Effector CD4-positive, alpha-beta T cell (primary cell): ENCODE measurements around the gene NOP9.

Experiments
- DNase-seq: peaks from one replicate; pipeline ENCODE4 v3.0.0-alpha.2; 2020
- total RNA-seq: gene quantifications from one replicate; lab custom pipeline; 2026; lab: John Stamatoyannopoulos, UW

The NOP9 gene, protein sequence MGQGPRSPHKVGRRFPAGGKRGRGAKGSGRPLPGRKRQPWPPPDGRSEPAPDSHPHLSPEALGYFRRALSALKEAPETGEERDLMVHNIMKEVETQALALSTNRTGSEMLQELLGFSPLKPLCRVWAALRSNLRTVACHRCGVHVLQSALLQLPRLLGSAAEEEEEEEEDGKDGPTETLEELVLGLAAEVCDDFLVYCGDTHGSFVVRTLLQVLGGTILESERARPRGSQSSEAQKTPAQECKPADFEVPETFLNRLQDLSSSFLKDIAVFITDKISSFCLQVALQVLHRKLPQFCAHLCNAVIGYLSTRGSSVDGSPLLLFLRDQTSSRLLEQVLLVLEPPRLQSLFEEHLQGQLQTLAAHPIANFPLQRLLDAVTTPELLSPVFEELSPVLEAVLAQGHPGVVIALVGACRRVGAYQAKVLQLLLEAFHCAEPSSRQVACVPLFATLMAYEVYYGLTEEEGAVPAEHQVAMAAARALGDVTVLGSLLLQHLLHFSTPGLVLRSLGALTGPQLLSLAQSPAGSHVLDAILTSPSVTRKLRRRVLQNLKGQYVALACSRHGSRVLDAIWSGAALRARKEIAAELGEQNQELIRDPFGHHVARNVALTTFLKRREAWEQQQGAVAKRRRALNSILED
- total RNA-seq, result 64.5 reads per million, percentile 74 among the genes with 10 or more reads in this experiment

DNA sequence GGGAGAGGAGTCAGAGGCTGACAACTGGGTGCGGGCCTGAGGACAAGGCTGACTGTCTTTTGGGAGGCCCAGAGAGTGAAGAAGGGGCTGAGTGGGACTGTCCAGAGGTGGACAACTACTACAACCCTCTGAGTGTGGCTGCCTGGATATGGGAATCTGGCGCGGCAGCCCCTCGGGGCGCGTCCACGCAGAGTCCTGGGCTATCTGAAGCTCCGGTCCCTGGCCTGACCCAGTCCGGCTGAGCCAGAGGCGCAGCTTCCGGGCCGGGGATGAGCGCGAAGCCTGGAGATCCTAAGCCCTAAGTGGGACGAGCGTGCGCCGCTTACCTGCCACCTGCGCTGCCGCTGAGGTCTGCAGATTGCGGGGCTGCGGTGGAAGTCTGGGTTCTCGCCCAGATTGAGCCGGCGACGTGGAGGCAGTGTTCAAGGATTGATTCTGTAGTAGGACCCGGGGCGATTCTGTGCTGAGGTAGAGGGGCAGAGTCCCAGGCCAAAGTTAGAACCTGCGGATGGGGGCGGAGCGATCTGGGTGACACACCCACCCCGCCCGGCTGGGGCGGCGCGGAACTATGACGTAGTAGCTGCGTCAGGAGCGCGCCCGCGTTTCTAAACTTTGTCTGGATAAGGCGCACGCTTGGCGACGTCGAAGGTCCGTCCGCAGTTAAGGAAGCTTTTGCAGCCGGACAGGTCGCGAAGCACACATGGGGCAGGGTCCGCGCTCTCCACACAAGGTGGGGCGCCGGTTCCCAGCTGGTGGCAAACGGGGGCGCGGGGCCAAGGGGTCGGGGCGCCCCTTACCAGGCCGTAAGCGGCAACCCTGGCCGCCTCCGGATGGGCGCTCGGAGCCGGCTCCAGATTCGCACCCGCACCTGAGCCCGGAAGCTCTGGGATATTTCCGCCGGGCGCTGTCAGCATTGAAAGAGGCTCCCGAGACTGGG lies at the start of gene NOP9, which contains the start of gene DHRS1:
NOP9 (plus strand) TSS at position 596 of the 937 bp plus-strand sequence; CDS start at position 701, 105 bp downstream.
DHRS1 (minus strand) TSS at position 526 of the 937 bp plus-strand sequence. CDS start 674 bp downstream, outside the sequence.
- peak; percentile 92 for DNase-seq

DNA sequence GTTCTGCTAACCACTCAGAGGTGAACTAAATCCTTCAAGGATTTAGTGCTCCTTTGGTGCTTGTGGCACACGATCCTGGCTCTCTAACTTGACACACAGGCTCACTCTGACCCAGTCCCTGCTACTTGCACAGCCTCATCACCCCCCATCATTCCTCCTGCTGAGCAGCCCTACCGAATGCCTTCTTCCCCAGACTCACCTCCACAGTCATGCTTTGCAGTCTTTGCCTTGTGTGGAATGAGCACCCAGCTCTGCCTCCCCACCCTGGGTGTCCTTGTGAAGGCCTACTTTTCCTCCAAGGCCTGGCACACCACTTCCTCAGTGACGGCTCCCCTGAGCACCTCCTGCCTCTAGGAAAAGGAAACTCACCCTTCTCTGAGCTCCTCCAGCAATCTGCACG lies 49.3 kb upstream of the NOP9 start:
- no peak for DNase-seq

DNA sequence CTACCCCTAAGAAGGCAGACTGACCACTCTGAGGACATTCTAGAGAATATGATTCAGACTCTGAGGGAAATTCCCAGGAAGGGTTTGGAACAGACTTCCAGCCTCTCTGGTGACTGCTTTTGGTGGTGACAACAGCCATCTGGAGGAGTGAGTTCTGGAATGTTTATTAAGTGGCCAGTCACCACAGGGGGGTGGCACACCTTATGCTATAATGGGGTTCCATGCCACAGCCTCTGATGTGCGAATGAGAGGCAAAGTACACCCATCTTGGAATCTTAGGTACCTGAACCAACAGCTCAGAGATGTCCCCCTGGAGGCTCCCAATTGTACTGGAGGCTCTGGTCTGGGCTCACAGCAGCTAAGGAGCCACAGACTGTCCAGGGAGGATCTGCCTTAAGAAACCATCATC lies 47.8 kb upstream of the NOP9 start:
- no peak for DNase-seq

DNA sequence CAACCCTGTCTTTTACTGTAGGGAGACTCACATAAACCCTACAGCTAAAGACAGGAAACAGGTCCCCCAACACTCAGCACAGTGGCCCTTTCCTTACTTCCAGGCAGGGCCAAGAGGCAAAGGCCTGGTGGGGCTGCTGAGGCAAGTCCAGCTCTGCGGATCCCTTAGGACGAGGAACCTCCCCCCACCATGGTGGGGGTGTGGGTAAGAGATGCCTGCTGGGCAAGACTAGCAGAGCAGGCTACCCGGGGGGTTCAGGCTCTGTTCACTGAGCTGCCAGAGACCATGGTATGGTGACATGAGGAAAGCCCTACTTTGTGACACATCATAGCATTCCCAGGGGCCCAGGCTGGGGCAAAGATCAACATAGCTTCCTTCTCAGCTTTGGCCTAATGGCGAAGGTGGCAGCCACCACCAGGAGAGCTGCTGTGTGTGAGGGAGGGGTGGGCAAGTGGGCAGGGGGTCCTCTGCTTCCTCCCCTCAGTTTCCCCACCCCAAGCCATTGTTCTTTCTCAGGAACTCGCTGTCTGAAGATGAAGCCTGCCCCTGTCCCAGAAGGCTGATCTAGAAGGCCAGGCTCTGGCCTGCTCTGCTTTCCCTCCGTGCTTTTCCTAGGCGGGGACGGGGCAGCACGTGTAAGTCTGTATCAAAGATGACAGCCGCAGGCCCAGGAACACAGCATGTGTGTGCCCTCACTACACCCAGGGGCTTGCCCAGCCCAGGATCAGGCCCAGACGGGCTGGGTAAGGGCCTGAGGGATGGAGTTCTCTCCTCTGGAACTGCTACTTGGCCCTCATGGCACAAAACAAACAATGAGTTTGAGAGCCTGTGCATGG lies 47.1 kb upstream of the NOP9 start:
- DNase-seq, result no peak

DNA sequence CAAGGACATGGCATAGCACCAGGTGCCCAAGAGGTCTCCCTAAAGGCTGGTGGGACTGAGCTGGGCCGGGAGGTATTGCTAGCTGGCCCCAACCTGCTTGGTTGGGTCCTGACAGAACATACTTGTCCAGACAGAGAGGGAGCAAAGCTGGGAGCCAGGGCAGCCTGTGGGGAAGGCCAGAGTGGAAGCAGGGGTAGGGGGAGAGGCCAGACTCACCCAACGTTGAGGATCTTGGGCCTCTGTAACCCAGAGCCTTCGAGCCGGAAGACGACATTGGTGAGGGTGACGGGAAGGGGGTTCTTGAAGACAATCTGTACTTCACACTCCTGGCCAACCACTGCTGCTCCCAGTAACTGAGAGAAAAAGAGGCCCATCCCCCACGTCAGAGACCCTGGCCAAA lies 45.7 kb upstream of the NOP9 start:
- no peak for DNase-seq

DNA sequence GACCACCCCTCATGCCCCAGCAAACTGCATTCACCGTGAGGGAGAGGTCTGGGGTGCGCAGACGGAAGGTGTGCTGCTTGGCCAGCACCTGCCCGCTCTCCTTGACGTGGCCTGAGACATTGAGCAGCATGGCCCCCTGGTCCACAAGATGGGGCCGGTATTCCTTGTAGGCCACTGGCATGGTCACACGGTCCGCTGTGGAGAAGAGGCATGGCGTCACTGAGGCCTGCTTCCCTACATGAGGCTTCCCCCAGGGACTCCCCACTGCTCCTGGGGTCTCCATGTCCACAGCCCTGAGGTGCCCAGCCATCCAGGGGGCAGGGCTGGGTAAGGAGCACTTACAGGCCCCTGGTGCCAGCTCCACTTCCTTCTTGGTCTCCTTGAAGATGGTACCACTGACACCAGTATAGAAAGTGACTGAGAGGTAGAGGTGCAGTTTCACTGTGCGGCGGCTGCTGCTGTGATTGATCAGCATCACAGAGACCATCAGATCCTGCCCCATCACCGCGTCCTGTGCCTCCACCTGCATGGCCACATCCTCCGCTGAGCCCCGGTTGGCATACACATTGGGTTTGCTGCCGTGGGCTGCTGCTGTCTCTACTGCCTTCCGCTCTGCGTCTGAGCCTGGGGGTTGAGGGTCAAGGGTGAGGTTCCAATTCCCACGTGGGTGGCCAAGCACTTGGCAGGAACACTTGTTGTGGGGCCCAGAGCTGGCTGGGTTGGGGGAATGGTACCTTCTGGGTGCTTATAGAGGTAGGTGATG lies 44.8 kb upstream of the NOP9 start:
- DNase-seq, result no peak

DNA sequence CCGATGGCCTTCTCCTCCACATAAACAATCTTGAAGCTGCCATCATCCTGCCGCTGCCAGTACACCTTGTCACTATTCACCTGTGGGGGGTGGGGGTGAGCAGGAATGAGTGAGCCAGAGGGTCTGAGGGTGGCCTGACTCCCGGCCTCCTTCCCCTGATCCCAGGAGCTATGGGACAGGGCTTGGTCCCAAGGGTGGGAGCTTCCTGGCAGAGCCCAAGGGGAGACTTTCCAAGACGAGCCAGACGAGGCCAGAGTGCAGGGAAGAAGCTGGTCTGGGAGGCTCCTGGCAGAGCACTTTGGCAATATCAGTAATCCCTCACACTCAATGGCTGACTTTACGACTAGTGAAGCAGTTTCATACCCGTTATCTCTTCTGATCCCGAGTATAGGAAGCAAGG lies 44.2 kb upstream of the NOP9 start:
- no peak for DNase-seq

DNA sequence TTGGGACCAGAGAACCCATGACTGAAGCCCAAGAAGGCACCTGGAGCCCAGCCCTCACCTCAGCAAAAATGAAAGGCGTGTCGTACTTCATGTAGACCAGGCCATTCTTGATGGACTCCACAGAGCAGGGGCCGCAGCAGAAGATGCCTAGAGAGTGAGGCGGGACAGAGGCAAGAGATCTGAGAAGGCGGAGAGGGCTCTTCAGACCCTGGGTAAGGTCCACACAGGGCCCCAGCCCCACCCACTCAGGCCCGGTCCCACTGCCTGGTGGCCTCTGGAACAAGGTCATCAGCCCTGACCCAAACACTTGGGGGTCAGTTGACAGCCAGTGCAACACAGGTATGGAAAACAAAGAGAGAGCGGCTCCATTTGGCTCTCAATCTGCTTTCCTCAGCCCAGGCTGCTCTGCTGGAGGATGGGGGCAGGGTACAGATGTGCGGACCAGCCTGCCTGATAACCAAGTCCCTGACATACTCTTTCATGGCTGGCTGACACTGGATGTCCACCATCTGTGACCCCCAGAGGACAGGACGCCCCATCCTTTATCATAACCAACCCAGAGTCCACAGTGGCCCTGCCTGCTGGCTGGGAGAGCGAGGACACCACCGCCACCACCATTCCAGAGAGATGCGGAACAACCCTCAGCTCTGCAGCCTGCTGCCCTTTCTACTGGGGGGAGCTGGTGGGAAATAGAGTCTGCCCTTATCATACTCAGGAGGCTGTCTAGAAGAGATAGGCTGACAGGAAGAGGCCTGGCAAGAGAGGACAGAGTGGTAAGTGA lies 43.5 kb upstream of the NOP9 start:
- no peak for DNase-seq

DNA sequence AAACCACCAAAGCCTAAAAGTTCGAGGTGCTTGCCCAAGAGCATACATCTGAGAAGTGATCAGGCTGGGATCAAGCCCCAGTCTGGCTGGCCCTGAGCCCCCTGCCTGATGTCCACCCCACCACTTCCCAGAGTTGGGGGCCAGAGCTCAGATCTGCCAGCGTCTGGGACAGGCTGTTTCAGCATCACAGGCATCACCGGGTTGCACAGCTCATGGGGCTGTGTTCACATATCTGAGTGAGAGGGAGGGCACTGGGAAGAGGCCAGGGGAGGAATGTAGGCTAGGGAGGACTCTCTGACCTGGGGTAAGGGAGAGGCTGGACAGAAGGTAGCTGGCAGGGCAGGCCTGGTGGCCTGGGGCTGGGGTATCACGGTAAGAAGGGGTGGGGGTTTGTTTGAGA lies 42.7 kb upstream of the NOP9 start:
- DNase-seq, result no peak

DNA sequence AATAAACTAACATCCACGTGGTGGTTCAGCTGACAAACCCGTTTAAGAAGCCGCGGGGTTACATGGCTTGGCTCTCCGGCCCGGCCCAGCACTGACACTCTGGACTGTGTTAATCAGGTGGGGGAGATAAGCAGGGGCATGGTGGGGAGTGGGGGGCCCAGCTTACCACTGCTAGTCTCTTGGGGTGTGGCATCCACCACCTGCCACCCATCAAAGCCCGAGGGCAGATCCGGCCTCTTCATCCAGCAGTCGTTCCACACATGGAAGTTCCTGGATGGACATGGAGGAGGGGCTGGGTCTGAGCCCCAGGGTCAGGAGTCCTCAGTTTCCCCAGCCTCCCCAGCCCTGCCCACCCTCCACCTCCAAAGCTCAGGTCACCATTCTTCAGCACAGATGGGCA lies 41.5 kb upstream of the NOP9 start:
- DNase-seq, result no peak

DNA sequence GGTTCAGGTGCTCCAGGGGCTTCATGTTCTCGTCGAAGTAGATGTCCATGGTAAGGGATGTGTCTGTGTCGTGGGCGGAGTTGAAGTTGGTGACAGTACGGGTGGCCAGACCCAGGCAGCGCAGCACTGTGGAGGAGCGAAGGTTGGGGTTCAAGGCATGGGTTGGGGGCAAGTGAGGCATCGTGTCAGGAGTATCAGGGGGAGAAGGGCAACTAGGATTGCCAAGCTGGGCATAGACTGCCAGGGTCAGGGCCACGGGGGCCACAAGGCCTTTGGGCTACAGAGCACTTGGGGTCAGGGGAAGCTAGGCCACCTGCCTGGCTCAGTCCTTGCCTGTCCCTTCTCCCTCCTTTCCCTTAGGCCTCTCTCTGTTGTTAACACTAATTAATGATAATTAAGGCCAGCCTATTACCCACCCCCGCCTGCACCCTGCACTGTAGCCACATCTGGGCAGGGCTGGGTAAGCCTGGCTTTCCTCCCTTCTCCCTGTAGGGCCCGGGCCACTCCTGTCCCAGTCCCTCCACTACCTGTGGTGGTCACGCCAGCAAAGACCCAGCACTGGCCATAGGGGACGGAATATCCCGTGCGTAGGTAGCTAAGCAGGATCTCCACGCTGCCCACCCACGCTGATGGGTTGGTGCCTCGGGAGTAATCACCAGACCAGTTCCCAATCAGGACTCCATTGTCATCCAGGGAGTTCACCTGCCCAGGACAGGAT lies 40.9 kb upstream of the NOP9 start:
- DNase-seq, result no peak

DNA sequence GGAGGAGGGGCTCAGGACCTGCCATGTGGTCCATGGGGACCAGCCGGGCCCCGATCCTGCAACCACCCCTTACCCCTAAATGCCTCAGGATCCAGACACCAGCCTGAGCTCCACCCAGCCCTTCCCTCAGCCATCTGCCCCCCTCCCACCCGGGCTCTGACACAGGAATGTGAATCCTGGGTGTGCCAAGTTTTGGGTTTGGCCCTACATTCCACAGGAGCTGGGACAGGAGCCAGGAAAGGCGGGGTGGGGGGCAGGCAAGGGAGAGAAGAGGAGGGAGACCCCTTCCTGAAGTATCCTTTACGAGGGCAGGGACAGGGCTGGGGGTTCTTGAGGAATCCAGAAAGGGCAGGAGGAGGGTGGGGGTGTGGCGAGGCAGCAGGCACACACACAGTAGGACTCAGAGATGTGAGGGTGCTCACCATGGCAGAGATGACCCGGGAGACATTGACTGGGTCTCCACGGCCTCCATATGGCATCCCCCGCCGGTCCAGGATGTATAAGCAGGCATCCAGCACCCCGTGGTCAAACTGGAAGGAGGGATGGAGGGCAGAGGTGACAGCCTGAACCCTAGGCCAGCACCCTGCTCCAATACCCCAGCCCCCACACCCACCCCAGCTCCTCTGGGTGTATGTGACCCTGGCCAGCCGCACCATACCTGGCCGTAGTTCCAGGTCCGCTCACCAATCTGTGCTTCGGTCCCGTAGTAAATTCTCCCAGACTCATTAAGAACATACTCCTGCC lies 40.2 kb upstream of the NOP9 start:
- no peak for DNase-seq

DNA sequence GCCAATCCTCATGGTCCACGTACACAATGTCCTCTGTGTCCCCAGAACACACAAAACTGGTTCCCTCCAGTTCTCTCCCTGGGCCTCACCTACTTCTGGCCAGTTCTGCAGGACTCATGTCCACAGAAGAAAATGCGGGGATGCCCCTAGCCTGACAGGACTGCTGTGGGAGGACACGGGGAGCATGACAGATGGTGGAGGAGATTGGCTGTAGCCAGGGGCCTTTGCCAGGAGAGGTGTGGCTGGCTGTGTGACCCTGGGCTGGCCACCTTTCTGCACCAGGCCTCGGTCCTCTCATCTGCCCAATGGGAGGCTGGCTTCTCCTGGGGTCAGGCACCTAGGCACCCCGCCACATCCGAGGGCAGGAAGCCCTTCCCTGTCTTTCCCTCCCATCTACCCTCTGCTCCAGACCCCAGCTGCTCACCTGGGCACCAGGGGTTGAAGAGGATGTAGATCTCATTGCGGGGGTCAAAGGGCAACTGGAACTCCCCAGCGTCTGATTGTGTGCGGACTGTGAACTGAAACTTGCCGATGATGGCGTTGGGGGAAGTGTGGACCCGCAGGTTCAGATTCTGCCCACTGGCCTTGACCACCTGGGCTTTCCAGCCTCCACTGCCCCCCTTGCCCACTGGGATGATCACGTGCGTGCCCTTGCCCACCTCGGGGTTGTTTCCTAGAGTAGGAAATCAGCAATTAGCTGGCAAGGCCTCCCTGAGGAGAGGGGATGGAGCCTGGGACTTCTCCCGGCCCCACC lies 39.4 kb upstream of the NOP9 start:
- DNase-seq, result no peak

DNA sequence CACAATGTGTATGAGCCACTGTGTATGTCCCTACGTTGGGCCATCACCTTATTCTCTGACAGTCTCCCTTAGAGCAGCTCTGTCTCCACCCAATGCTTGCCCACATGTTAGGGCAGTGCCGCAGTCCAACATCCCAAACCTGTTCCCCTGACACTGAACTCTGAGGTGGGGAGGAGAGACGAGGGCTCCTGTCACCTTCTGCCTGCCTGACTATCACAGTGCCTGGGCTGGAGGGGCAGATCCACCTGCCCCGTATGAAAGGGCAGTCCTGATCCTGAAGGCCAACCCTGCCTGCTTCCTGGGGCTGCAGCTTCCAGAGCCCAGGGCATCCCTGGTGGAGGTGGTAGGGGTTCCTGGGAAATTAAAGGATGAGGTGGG lies 38.9 kb upstream of the NOP9 start:
- no peak for DNase-seq

DNA sequence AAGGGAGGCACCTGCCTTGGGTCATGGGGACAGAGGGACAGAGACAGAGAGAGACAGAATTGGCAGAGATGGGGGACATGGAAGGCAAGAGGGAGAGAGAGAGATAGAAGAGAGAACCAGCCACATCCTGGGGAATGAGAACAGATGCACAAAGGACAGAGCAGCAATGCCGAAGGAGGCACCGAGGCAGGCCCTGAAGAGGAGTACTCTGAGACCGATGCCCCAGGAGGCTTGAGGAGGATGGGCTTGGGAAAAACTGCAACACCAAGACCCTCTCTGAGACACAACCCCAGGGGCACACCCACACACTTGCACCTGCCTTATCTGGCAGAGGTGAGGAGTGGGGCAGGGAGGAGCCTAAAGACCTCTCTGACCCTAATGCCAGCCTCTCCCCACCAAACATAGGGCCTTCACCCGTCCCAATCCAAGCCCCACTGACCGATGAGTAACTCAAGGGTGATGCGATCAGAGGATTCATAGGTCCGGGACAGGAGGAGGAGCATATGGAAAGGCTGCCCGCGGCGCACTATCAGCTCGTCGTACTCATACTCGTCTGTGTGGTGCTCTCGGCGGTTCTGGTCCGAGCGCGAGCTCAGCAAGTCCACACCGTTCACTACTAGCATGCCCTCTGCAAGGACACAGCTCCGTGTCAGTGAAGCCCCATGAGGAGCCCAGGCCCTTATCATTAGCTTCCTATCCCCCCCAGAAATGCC lies 38.2 kb upstream of the NOP9 start:
- DNase-seq, result no peak

DNA sequence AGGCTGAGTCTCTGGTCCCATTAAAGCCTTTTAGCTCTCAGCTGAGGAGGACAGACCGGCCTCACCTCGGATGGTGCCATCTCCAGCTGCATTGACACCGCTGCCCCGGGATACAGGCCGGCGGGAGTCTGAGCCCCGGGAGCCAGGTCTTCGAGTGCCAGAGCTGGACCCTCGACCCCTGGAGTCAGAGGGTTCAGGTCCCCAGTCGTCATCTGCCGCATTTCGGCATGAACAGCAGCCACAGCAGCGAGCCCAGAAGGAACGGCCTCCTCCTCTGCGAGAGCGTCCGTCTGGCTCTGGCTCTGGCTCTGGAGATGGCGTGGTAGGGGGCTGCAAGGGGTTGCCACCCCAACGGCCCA lies 37.7 kb upstream of the NOP9 start:
- no peak for DNase-seq

DNA sequence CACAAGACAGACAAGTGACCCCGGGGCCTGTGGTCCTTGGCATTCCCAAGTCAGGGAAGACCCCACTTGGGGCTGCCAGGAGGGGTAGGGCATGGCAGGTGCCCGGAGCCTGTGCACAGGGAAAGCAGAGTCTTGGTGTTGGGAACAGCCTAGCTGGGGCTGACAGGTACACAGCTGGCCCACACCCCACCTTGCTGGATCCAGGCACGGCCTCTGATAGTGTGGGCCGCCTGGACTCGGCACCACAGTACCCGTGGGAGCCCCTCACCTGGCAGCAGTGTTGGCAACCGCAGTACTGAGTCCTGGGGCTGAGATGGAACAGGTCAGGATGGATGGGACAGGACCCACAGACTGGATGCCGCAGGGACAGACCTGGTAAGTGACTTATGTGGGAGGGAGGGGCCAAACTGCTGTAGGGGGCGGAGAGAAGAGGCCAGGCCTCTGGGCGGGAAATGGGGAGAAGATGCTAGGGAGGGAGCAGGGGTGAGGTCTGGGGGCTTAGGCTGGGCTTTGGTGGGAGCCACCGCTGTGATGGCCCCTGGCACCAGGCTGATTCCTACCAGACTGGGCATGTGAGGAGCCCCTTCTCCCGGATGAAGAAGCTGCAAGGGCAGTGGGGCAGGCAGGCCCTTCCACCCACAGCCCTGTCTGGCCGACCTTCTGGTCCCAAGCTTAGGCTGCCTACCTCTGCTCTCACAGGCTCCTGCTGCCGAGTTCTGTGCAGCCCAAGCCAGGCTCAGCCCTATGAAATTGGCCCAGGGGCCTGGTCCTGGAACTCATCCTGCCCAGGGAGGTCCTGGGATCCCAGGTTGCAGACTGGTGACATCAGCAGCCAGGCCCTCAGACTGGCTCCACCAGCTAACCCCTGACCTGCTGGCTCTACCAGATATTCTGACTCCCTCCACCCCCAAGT lies 36.6 kb upstream of the NOP9 start, which contains the start of gene TGM1:
TGM1 (minus strand) TSS at position 357 of the 913 bp plus-strand sequence. CDS start 825 bp downstream, outside the sequence.
- no peak for DNase-seq
